Endothelial cell of umbilical vein (primary cell): ENCODE results near the gene INCENP. TPM values are rescaled to one million over a fixed set of nuclear protein-coding genes. Genes with fewer than 3 reads are reported as not detected.

ENCODE experiments used
- BruUV-seq: library from RNA; stranded (reverse); fragments of 400-500 nt; replicated peaks from 2 replicates; lab custom pipeline; 2021; lab: Mats Ljungman, UMichigan
- CTCF ChIA-PET: fragments of 300-600, 350-600 bp; sonication (Branson Sonifier 250); formaldehyde crosslinking; loops from one replicate; lab custom pipeline; 2021; ENCODE audit warnings: antibody characterized with exemption, inconsistent platforms; lab: Charles Lee
- POLR2A ChIA-PET: fragments of 300-600, 350-600 bp; sonication (Branson Sonifier 250); formaldehyde crosslinking; loops from one replicate; lab custom pipeline; 2021; ENCODE audit warnings: antibody characterized with exemption, inconsistent platforms; lab: Charles Lee
- DNase-seq: peaks from one replicate; pipeline ENCODE4 v3.0.0-alpha.2; 2011; ENCODE audit warnings: low read depth, low spot score
- FAIRE-seq: peaks from 2 replicates; lab custom pipeline; 2011; peaks lifted over from hg19 to GRCh38; lab: Jason Lieb, UNC
- H2AFZ ChIP-seq: 2 replicates; pipeline ENCODE4 v1.6.0; 2012; ENCODE audit warnings: low read depth, low read length, control low read depth, inconsistent platforms
- H3K27ac ChIP-seq: 2 replicates; pipeline ENCODE4 v1.5.1; 2011; ENCODE audit warnings: low read depth, mild to moderate bottlenecking, control low read depth, low read length, moderate library complexity; ENCODE audit not compliant: insufficient read depth
- H3K27me3 ChIP-seq, 2 experiments: 2 replicates each; pipeline versions ENCODE4 v1.6.0 to v1.6.1; 2011; ENCODE audit warnings: low read length in 2 of 2, mixed read lengths in 1 of 2; ENCODE audit not compliant: control insufficient read depth in 2 of 2, insufficient read depth in 2 of 2
- H3K36me3 ChIP-seq, 2 experiments: 2 replicates in 1 of 2; 3 replicates in 1 of 2; pipeline ENCODE4 v1.5.1; 2011; ENCODE audit warnings: low read length in 2 of 2, mild to moderate bottlenecking in 1 of 2, moderate library complexity in 1 of 2; ENCODE audit not compliant: control insufficient read depth in 2 of 2, insufficient read depth in 2 of 2; ENCODE audit errors: extremely low read depth in 1 of 2
- H3K4me1 ChIP-seq: 3 replicates; pipeline ENCODE4 v1.5.1; 2011; ENCODE audit warnings: mild to moderate bottlenecking, low read length; ENCODE audit not compliant: control insufficient read depth, insufficient read depth; ENCODE audit errors: extremely low read depth
- H3K4me2 ChIP-seq: 2 replicates; pipeline ENCODE4 v1.6.1; 2011; ENCODE audit warnings: low read length, control low read depth, mixed read lengths; ENCODE audit not compliant: insufficient read depth
- H3K4me3 ChIP-seq, 3 experiments: fragments of 200-600 bp in 1 of 3; sonication (generic), shearing (Covaris generic) in 1 of 3; replicated peaks in 1 of 3; 2 replicates each; pipeline ENCODE4 v1.5.1; 2011 to 2016; ENCODE audit warnings: control low read depth in 3 of 3, low read length in 3 of 3, mild to moderate bottlenecking in 2 of 3, inconsistent platforms in 1 of 3, low read depth in 1 of 3, moderate library complexity in 1 of 3; ENCODE audit not compliant: insufficient read depth in 1 of 3
- H3K79me2 ChIP-seq: 2 replicates; pipeline ENCODE4 v1.6.0; 2012; ENCODE audit warnings: low read length, inconsistent platforms; ENCODE audit not compliant: control insufficient read depth, insufficient read depth
- H3K9ac ChIP-seq: replicated peaks from 2 replicates; pipeline ENCODE3; 2011; ENCODE audit warnings: low read length, control low read depth; ENCODE audit not compliant: insufficient read depth; ENCODE audit errors: extremely low read depth
- H3K9me1 ChIP-seq: replicated peaks from 3 replicates; pipeline ENCODE4 v1.6.0; 2011; ENCODE audit warnings: mild to moderate bottlenecking, low read length; ENCODE audit not compliant: control insufficient read depth, insufficient read depth; ENCODE audit errors: extremely low read depth
- H3K9me3 ChIP-seq: replicated peaks from 2 replicates; pipeline ENCODE4 v1.5.1; 2012; ENCODE audit warnings: low read length, inconsistent platforms; ENCODE audit not compliant: control insufficient read depth, insufficient read depth
- H4K20me1 ChIP-seq: replicated peaks from 2 replicates; pipeline ENCODE3; 2011; ENCODE audit warnings: mild to moderate bottlenecking, low read length; ENCODE audit not compliant: control insufficient read depth, insufficient read depth; ENCODE audit errors: extremely low read depth
- FOS ChIP-seq: IDR thresholded peaks from 2 replicates; pipeline ENCODE4 v1.6.1; 2011; ENCODE audit warnings: mild to moderate bottlenecking, low read length, moderate library complexity, borderline replicate concordance; ENCODE audit not compliant: insufficient read depth
- GATA2 ChIP-seq: IDR thresholded peaks from 2 replicates; pipeline ENCODE4 v1.7.0; 2011; ENCODE audit warnings: low read depth, mild to moderate bottlenecking, moderate library complexity, mixed read lengths, low read length; ENCODE audit not compliant: insufficient read length, insufficient read depth
- MYC ChIP-seq: IDR thresholded peaks from one replicate; pipeline ENCODE4 v1.6.1; 2011; ENCODE audit warnings: mild to moderate bottlenecking, low read depth, low read length
- POLR2A ChIP-seq: IDR thresholded peaks from 2 replicates; pipeline ENCODE4 v1.6.1; 2012; ENCODE audit warnings: low read depth, mild to moderate bottlenecking, control low read depth, low read length
- dilution Hi-C: fragments of 300-500 bp; cut with MboI; formaldehyde crosslinking; loops from one replicate; pipeline ENCODE4 v1.15.0; 2019; ENCODE audit warnings: low sequenced_read_pairs; ENCODE audit not compliant: extremely low pct_ligation_motif_present
- intact Hi-C: fragments of 100-400 bp; cut with micrococcal nuclease; formaldehyde crosslinking; loops from one replicate; pipeline ENCODE4 v1.10.0; 2022
- polyA plus RNA-seq, 4 experiments: library from polyadenylated mRNA; depleted of rRNA in 3 of 4; stranded (reverse) in 3 of 4; unstranded in 1 of 4; fragments of >200 nt; gene quantifications; 2 replicates each; pipeline versions ENCODE4 v1.2.1 to v1.2.3, GENCODE V29; 2011 to 2012; ENCODE audit warnings: missing spikeins in 1 of 4
- total RNA-seq: library from RNA; stranded (reverse); gene quantifications from 2 replicates; pipeline ENCODE4 v1.2.3, GENCODE V29; 2021
- TF ChIP-seq, protein P1 (sequence below): IDR thresholded peaks from 2 replicates; pipeline ENCODE4 v1.6.1; 2011; ENCODE audit not compliant: insufficient read depth, insufficient read length
- TF ChIP-seq, protein P2 (sequence below), 2 donors: IDR thresholded peaks; 1 replicate in 1 of 2; 2 replicates in 1 of 2; pipeline ENCODE4 v1.5.1; 2011; ENCODE audit warnings: low read length in 2 of 2, mild to moderate bottlenecking in 2 of 2, moderate library complexity in 2 of 2, control low read depth in 1 of 2, inconsistent platforms in 1 of 2, low read depth in 1 of 2; ENCODE audit not compliant: insufficient read depth in 1 of 2; ENCODE audit errors: extremely low read depth in 1 of 2

INCENP gene
- total and polyA plus RNA-seq, 2 donors (not counting 3 experiments of a cell fraction or from before 2014, with no cell fraction given): 22.9 to 86.8 TPM

DNA sequence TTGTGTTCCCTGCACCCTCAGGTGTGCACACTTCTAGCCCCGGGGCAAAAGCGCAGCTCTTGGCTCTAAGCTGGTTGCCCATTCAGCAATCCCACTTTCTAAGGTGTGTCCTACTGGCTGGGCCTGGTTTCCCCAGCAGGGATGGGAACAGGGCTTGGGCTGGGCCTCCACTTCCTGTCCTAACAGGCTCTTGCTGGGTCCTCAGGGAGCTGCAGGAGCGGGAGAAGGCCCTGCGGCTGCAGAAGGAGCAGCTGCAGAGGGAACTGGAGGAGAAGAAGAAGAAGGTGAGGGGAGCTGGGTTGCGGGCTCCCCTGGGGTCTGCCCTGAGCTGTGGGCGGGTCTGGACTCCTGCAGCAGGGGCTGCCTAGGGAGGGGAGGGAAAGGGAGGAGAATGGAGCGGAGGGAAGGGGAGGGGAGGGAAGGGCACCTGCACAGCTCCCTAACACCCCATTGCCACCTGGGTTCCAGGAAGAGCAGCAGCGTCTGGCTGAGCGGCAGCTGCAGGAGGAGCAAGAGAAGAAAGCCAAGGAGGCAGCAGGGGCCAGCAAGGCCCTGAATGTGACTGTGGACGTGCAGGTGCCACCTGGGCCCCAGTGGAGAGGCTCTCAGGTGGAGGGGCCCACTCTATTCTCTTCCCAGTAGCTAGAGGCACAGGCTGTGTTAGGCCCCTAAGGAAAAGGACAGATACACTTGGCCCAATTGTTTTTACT is 24.6 kb downstream of the INCENP start:
- dilution Hi-C loops: no loop called here

More for the DNA sequence above, 24.6 kb downstream of the INCENP start:
- no peak for FAIRE-seq
- Histone ChIP-seq H3K9me3 (no peaks in the 10 kb centered on the region), H3K9ac (no peak overlapping the region), H3K36me3 (peaks cover 16 to 39% of the 10 kb centered on the region in 2 experiments), H3K27me3 (no peaks in the 10 kb centered on the region), H4K20me1 (no peaks in the 10 kb centered on the region), H3K4me3 (no peak overlapping the region), H3K4me2 (no peak overlapping the region), H3K9me1 (no peaks in the 10 kb centered on the region), H3K4me1 (peaks cover 19% of the 10 kb centered on the region), H3K79me2 (no peaks in the 10 kb centered on the region), H3K27ac (no peak overlapping the region), H2AFZ (no peak overlapping the region)
- DNase-seq: no peak
- intact Hi-C loops: no loop called here
- TF ChIP-seq FOS: no peak
- TF ChIP-seq, protein P1, sequence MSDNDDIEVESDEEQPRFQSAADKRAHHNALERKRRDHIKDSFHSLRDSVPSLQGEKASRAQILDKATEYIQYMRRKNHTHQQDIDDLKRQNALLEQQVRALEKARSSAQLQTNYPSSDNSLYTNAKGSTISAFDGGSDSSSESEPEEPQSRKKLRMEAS: no peak
- TF ChIP-seq, protein P2, sequence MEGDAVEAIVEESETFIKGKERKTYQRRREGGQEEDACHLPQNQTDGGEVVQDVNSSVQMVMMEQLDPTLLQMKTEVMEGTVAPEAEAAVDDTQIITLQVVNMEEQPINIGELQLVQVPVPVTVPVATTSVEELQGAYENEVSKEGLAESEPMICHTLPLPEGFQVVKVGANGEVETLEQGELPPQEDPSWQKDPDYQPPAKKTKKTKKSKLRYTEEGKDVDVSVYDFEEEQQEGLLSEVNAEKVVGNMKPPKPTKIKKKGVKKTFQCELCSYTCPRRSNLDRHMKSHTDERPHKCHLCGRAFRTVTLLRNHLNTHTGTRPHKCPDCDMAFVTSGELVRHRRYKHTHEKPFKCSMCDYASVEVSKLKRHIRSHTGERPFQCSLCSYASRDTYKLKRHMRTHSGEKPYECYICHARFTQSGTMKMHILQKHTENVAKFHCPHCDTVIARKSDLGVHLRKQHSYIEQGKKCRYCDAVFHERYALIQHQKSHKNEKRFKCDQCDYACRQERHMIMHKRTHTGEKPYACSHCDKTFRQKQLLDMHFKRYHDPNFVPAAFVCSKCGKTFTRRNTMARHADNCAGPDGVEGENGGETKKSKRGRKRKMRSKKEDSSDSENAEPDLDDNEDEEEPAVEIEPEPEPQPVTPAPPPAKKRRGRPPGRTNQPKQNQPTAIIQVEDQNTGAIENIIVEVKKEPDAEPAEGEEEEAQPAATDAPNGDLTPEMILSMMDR (IDR thresholded peaks at IDR 0.05; ENCODE audit: extremely low read depth in 1 of 2, insufficient read depth in 1 of 2, low read depth in 1 of 2, low read length in 2 of 2): no peak
- TF ChIP-seq POLR2A: no peak
- TF ChIP-seq GATA2: no peak
- TF ChIP-seq MYC: no peak
- ChIA-PET POLR2A (no interaction called here), CTCF (interaction anchor here (0.7 to 2.1 kb wide), 3 partner anchors 23 to 59 kb away, joined by 3 to 7 read pairs (median 5); no protein-coding TSS in a partner anchor)
- no TSS peak for BruUV-seq
